ENCODE data around the gene KLF9. TPM values are rescaled to one million over a fixed set of nuclear protein-coding genes. Genes with fewer than 3 reads are reported as not detected.

The KLF9 gene
- total and polyA plus RNA-seq, 9 of the 15 experiments (the other 6 are each of a cell fraction or from before 2014, with no cell fraction given) = 3.3 to 11.9 (median 6.9) TPM

GRCh38 chr9:70412832-70413463 lies 1.5 kb downstream of the KLF9 start (continued):
- peak in 1 of 2 experiments; percentile 18 for TF ChIP-seq AFF1 (IDR thresholded peaks at IDR 0.05; ENCODE audit: low read depth in 1 of 2, partially characterized antibody in 2 of 2)
- no peak for TF ChIP-seq BCL6 (CRISPR knock-in tag; IDR thresholded peaks at IDR 0.05)
- peak in 1 of 2 experiments; percentile 58; a peak in 2 of 4 replicates for TF ChIP-seq SIN3A (IDR thresholded peaks at IDR 0.05; ENCODE audit: borderline replicate concordance in 2 of 2, control insufficient read depth in 1 of 2, low read depth in 2 of 2, low read length in 2 of 2)
- TF ChIP-seq ETV5 (CRISPR knock-in tag; IDR thresholded peaks at IDR 0.05; ENCODE audit: low read depth) = no peak
- TF ChIP-seq E2F6 (IDR thresholded peaks at IDR 0.05; ENCODE audit: borderline replicate concordance in 1 of 2, extremely low read depth in 1 of 2, insufficient read depth in 1 of 2, insufficient read length in 1 of 2, low read depth in 1 of 2, low read length in 1 of 2, poor library complexity in 1 of 2, severe bottlenecking in 1 of 2) = peak in 1 of 2 experiments; percentile 36
- peak; percentile 41 for TF ChIP-seq CHD1 (IDR thresholded peaks at IDR 0.05; ENCODE audit: low read length)
- no peak for TF ChIP-seq ZNF175 (CRISPR knock-in tag; IDR thresholded peaks at IDR 0.05; ENCODE audit: low read depth)
- peak; percentile 54 for TF ChIP-seq POLR2A (conservative IDR thresholded peaks at IDR 0.05)
- TF ChIP-seq SRSF9 (IDR thresholded peaks at IDR 0.05; ENCODE audit: borderline replicate concordance, low read depth, low read length) = no peak
- TF ChIP-seq ZNF511 (CRISPR knock-in tag; IDR thresholded peaks at IDR 0.05) = 0 out of 2 replicates have a peak, but pooled peaks have one; percentile 14
- 0 out of 2 replicates have a peak, but pooled peaks have one; percentile 33 for TF ChIP-seq ZNF740 (CRISPR knock-in tag; IDR thresholded peaks at IDR 0.05)
- TF ChIP-seq ZNF740 (tag; IDR thresholded peaks at IDR 0.05) = no peak
- TF ChIP-seq KLF6 (CRISPR knock-in tag; IDR thresholded peaks at IDR 0.05; ENCODE audit: borderline replicate concordance) = no peak
- TF ChIP-seq RBBP5 (IDR thresholded peaks at IDR 0.05; ENCODE audit: borderline replicate concordance, insufficient read depth, low read length, poor library complexity, severe bottlenecking) = peak; percentile 71
- 0 out of 2 replicates have a peak, but pooled peaks have one; percentile 16 for TF ChIP-seq SUPT5H (IDR thresholded peaks at IDR 0.05)
- TF ChIP-seq FOXK1 (CRISPR knock-in tag; IDR thresholded peaks at IDR 0.05; ENCODE audit: borderline replicate concordance) = peak; percentile 66; the same call in 1 of the 2 replicates
- TF ChIP-seq NFIC (IDR thresholded peaks at IDR 0.05) = peak; percentile 92
- 0 out of 2 replicates have a peak, but pooled peaks have one; percentile 18 for TF ChIP-seq SIN3B (IDR thresholded peaks at IDR 0.05; ENCODE audit: low read depth)
